ENCODE data around the gene SOX6. TPM values are rescaled to one million over a fixed set of nuclear protein-coding genes. Genes with fewer than 3 reads are reported as not detected.

SOX6 gene
- total RNA-seq, 4 donors from 2014 or later = 25.3 to 42.3 (median 37.4) TPM

GRCh38 chr11:16097543-16097942, 258.8 kb downstream of the SOX6 start:
- H3K4me1 ChIP-seq = peaks cover 33 to 37% of the 10 kb centered on the region in 2 donors
- no peaks in the 10 kb centered on the region for H3K27me3 ChIP-seq
- H3K27ac ChIP-seq = no peak overlapping the region
- ATAC-seq = no peak
- no peak for DNase-seq
- intact Hi-C loops (cut with DNase I; ENCODE audit: low total_unique reads) (no loop called here), in situ Hi-C loops (cut with MboI; ENCODE audit: low sequenced_read_pairs in 4 of 4) (no loop called here)
- H3K4me3 ChIP-seq = no peak overlapping the region
- no peak for TF ChIP-seq POLR2A (IDR thresholded peaks at IDR 0.05)
- no peak for TF ChIP-seq CTCF (IDR thresholded peaks at IDR 0.05 in 4 of 5, conservative IDR thresholded peaks at IDR 0.05 in 1 of 5)
- no peaks in the 10 kb centered on the region for H3K36me3 ChIP-seq
- no peaks in the 10 kb centered on the region for H3K9me3 ChIP-seq

GRCh38 chr11:16096336-16096735, 260.0 kb downstream of the SOX6 start:
- peaks cover 33 to 37% of the 10 kb centered on the region in 2 donors for H3K4me1 ChIP-seq
- in situ Hi-C loops (cut with MboI; ENCODE audit: low sequenced_read_pairs in 4 of 4) (no loop called here), intact Hi-C loops (cut with DNase I; ENCODE audit: low total_unique reads) (no loop called here)
- no peaks in the 10 kb centered on the region for H3K27me3 ChIP-seq
- no peak for TF ChIP-seq POLR2A (IDR thresholded peaks at IDR 0.05)
- no peak for TF ChIP-seq CTCF (IDR thresholded peaks at IDR 0.05 in 4 of 5, conservative IDR thresholded peaks at IDR 0.05 in 1 of 5)
- ATAC-seq = no peak
- no peak for DNase-seq
- no peak overlapping the region for H3K4me3 ChIP-seq
- H3K27ac ChIP-seq = no peak overlapping the region
- no peaks in the 10 kb centered on the region for H3K36me3 ChIP-seq
- H3K9me3 ChIP-seq = no peaks in the 10 kb centered on the region

- intact Hi-C loops (cut with DNase I; ENCODE audit: low total_unique reads) = no loop called here
- in situ Hi-C loops (cut with MboI; ENCODE audit: low sequenced_read_pairs in 4 of 4) = no loop called here
- Histone ChIP-seq H3K4me1 (peaks cover 33 to 37% of the 10 kb centered on the region in 2 donors), H3K4me3 (no peak overlapping the region), H3K27ac (no peak overlapping the region), H3K36me3 (no peaks in the 10 kb centered on the region), H3K27me3 (no peaks in the 10 kb centered on the region), H3K9me3 (no peaks in the 10 kb centered on the region)
- DNase-seq = no peak
- ATAC-seq = no peak
- no peak for TF ChIP-seq POLR2A (IDR thresholded peaks at IDR 0.05)
- no peak for TF ChIP-seq CTCF (IDR thresholded peaks at IDR 0.05 in 4 of 5, conservative IDR thresholded peaks at IDR 0.05 in 1 of 5)
Measured at GRCh38 chr11:16095756-16096155, 260.6 kb downstream of the SOX6 start.

- Histone ChIP-seq H3K4me3 (no peak overlapping the region), H3K4me1 (peaks cover 26 to 28% of the 10 kb centered on the region in 2 donors), H3K9me3 (no peaks in the 10 kb centered on the region), H3K27ac (no peak overlapping the region), H3K36me3 (no peaks in the 10 kb centered on the region), H3K27me3 (no peaks in the 10 kb centered on the region)
- TF ChIP-seq CTCF (IDR thresholded peaks at IDR 0.05 in 4 of 5, conservative IDR thresholded peaks at IDR 0.05 in 1 of 5) (no peak), POLR2A (IDR thresholded peaks at IDR 0.05) (no peak)
- intact Hi-C loops (cut with DNase I; ENCODE audit: low total_unique reads) = no loop called here
- ATAC-seq = no peak
- in situ Hi-C loops (cut with MboI; ENCODE audit: low sequenced_read_pairs in 4 of 4) = no loop called here
- DNase-seq = no peak
Measured at GRCh38 chr11:16093889-16094653, 262.3 kb downstream of the SOX6 start.
